K562 (cell line): ENCODE results near the gene WDR45B. TPM values are rescaled to one million over a fixed set of nuclear protein-coding genes. Genes with fewer than 3 reads are reported as not detected.

Experiments
- FOS ChIP-seq: IDR thresholded peaks from 3 replicates; pipeline ENCODE4 v1.6.1; 2011; ENCODE audit not compliant: insufficient read length; ENCODE audit errors: extremely low read depth
- GABPB2 ChIP-seq: fragments of 250-450 bp; sonication (Bioruptor Pico); conservative IDR thresholded peaks from 2 replicates; pipeline ENCODE4 v1.5.1; 2021; ENCODE audit warnings: mild to moderate bottlenecking
- HES1 ChIP-seq: fragments of 450-650 bp; IDR thresholded peaks from 2 replicates; pipeline ENCODE4 v1.6.1; 2016; ENCODE audit warnings: low read depth, mild to moderate bottlenecking, moderate library complexity
- KLF16 ChIP-seq: IDR thresholded peaks from 2 replicates; pipeline ENCODE4 v1.6.1; 2016; ENCODE audit warnings: antibody characterized with exemption
- NELFE ChIP-seq: IDR thresholded peaks from 2 replicates; pipeline ENCODE4 v1.6.1; 2011; ENCODE audit warnings: mild to moderate bottlenecking; ENCODE audit not compliant: insufficient read depth, insufficient read length
- PML ChIP-seq: IDR thresholded peaks from 2 replicates; pipeline ENCODE4 v1.6.1; 2012; ENCODE audit warnings: low read length, inconsistent platforms
- PYGO2 ChIP-seq: fragments of 450-650 bp; IDR thresholded peaks from 2 replicates; pipeline ENCODE4 v1.6.1; 2016; ENCODE audit warnings: mild to moderate bottlenecking, missing genetic modification characterization, moderate library complexity, missing compliant biosample characterization
- RAD21 ChIP-seq, 2 experiments: fragments of 250-450 bp in 1 of 2; fragments of 450-650 bp in 1 of 2; sonication (Bioruptor Pico) in 1 of 2; formaldehyde crosslinking in 1 of 2; IDR thresholded peaks in 1 of 2; conservative IDR thresholded peaks in 1 of 2; 2 replicates each; pipeline versions ENCODE4 v1.4.0 to v1.8.0; 2020 to 2022; ENCODE audit warnings: mild to moderate bottlenecking in 2 of 2, moderate library complexity in 1 of 2
- ZNF518B ChIP-seq: fragments of 250-450 bp; sonication (Bioruptor Pico); IDR thresholded peaks from 2 replicates; pipeline ENCODE4 v1.5.0; 2021; ENCODE audit warnings: mild to moderate bottlenecking, moderate library complexity
- ZNF586 ChIP-seq: fragments of 450-650 bp; formaldehyde crosslinking; conservative IDR thresholded peaks from 2 replicates; pipeline ENCODE4 v1.4.0; 2020; ENCODE audit warnings: mild to moderate bottlenecking, moderate library complexity
- polyA plus RNA-seq, 8 experiments: library from polyadenylated mRNA; depleted of rRNA in 4 of 8; stranded (reverse) in 5 of 8; unstranded in 3 of 8; fragments of >200 nt; fragmentation: Nextera tagmentation in 2 of 8; fragmentation: Illumina TruSeq in 1 of 8; extraction: Ambion mirVana in 2 of 8; extraction: Trizol in 1 of 8; gene quantifications; 2 replicates each; pipeline versions ENCODE4 v1.2.1 to v1.2.3, GENCODE V29; 2011 to 2014; ENCODE audit warnings: inconsistent platforms in 1 of 8, missing spikeins in 1 of 8
- total RNA-seq, 7 experiments: library from RNA; depleted of rRNA in 6 of 7; stranded (reverse); fragments of >200 nt in 6 of 7; fragmentation: Illumina TruSeq in 2 of 7; extraction: Trizol in 2 of 7; gene quantifications; 2 replicates each; pipeline versions ENCODE4 v1.2.1 to v1.2.3, GENCODE V29; 2011 to 2021; ENCODE audit warnings: low replicate concordance in 1 of 7
- TF ChIP-seq, protein P1 (sequence below): sonication (generic); formaldehyde crosslinking; IDR thresholded peaks from 2 replicates; pipeline ENCODE4 v1.8.0; 2022; ENCODE audit warnings: mild to moderate bottlenecking, missing genetic modification reagents
- TF ChIP-seq, protein P2 (sequence below): sonication (generic); formaldehyde crosslinking; IDR thresholded peaks from 2 replicates; pipeline ENCODE4 v1.8.0; 2022; ENCODE audit warnings: missing genetic modification reagents, mild to moderate bottlenecking, moderate library complexity, borderline replicate concordance
- TF ChIP-seq, protein P3 (sequence below): fragments of 450-650 bp; IDR thresholded peaks from 2 replicates; pipeline ENCODE4 v1.6.1; 2017; ENCODE audit warnings: antibody characterized with exemption, mild to moderate bottlenecking

WDR45B gene
- total and polyA plus RNA-seq, 9 of the 15 experiments (the other 6 are each of a cell fraction or from before 2014, with no cell fraction given) = 0.72 to 74.4 (median 35.9) TPM

DNA sequence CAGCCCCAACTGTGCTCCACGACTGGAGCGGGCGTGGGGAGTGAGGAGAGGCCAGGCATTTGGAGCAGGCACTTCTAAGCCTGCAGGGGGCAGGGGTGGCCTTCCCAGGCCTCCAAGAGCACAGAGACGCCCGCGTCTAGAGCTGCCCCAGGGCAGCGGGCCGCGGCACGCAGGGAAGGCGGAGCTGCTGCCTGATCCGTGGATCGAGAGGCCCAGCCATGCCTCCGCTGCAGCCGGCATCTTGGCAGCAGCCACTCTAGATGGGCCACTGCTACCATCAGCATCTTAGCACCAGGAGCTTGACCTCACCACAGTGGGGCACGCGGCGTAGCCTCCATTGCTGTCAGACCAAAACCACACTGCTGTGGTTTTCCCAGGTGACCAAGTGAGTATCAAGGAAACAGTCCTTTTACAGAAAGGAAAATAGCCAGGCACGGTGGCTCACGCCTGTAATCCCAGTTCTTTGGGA, 20.4 kb upstream of the WDR45B start (continued):
- TF ChIP-seq ZNF518B (CRISPR knock-in tag) = no peak
- no peak for TF ChIP-seq FOS
- TF ChIP-seq, protein P1, sequence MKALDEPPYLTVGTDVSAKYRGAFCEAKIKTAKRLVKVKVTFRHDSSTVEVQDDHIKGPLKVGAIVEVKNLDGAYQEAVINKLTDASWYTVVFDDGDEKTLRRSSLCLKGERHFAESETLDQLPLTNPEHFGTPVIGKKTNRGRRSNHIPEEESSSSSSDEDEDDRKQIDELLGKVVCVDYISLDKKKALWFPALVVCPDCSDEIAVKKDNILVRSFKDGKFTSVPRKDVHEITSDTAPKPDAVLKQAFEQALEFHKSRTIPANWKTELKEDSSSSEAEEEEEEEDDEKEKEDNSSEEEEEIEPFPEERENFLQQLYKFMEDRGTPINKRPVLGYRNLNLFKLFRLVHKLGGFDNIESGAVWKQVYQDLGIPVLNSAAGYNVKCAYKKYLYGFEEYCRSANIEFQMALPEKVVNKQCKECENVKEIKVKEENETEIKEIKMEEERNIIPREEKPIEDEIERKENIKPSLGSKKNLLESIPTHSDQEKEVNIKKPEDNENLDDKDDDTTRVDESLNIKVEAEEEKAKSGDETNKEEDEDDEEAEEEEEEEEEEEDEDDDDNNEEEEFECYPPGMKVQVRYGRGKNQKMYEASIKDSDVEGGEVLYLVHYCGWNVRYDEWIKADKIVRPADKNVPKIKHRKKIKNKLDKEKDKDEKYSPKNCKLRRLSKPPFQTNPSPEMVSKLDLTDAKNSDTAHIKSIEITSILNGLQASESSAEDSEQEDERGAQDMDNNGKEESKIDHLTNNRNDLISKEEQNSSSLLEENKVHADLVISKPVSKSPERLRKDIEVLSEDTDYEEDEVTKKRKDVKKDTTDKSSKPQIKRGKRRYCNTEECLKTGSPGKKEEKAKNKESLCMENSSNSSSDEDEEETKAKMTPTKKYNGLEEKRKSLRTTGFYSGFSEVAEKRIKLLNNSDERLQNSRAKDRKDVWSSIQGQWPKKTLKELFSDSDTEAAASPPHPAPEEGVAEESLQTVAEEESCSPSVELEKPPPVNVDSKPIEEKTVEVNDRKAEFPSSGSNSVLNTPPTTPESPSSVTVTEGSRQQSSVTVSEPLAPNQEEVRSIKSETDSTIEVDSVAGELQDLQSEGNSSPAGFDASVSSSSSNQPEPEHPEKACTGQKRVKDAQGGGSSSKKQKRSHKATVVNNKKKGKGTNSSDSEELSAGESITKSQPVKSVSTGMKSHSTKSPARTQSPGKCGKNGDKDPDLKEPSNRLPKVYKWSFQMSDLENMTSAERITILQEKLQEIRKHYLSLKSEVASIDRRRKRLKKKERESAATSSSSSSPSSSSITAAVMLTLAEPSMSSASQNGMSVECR = no peak
- no peak for TF ChIP-seq ZNF586
- TF ChIP-seq KLF16 = no peak
- TF ChIP-seq GABPB2 = no peak
- no peak for TF ChIP-seq PML
- TF ChIP-seq RAD21 (CRISPR knock-in tag; conservative IDR thresholded peaks at IDR 0.05 in 1 of 2, IDR thresholded peaks at IDR 0.05 in 1 of 2) = peak; percentile 57 to 78
- no peak for TF ChIP-seq HES1
- no peak for TF ChIP-seq PYGO2 (tag)
- TF ChIP-seq NELFE = no peak
- TF ChIP-seq, protein P2, sequence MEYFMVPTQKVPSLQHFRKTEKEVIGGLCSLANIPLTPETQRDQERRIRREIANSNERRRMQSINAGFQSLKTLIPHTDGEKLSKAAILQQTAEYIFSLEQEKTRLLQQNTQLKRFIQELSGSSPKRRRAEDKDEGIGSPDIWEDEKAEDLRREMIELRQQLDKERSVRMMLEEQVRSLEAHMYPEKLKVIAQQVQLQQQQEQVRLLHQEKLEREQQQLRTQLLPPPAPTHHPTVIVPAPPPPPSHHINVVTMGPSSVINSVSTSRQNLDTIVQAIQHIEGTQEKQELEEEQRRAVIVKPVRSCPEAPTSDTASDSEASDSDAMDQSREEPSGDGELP (CRISPR knock-in tag) = peak; percentile 49; the same call in 1 of the 2 replicates
- TF ChIP-seq, protein P3, sequence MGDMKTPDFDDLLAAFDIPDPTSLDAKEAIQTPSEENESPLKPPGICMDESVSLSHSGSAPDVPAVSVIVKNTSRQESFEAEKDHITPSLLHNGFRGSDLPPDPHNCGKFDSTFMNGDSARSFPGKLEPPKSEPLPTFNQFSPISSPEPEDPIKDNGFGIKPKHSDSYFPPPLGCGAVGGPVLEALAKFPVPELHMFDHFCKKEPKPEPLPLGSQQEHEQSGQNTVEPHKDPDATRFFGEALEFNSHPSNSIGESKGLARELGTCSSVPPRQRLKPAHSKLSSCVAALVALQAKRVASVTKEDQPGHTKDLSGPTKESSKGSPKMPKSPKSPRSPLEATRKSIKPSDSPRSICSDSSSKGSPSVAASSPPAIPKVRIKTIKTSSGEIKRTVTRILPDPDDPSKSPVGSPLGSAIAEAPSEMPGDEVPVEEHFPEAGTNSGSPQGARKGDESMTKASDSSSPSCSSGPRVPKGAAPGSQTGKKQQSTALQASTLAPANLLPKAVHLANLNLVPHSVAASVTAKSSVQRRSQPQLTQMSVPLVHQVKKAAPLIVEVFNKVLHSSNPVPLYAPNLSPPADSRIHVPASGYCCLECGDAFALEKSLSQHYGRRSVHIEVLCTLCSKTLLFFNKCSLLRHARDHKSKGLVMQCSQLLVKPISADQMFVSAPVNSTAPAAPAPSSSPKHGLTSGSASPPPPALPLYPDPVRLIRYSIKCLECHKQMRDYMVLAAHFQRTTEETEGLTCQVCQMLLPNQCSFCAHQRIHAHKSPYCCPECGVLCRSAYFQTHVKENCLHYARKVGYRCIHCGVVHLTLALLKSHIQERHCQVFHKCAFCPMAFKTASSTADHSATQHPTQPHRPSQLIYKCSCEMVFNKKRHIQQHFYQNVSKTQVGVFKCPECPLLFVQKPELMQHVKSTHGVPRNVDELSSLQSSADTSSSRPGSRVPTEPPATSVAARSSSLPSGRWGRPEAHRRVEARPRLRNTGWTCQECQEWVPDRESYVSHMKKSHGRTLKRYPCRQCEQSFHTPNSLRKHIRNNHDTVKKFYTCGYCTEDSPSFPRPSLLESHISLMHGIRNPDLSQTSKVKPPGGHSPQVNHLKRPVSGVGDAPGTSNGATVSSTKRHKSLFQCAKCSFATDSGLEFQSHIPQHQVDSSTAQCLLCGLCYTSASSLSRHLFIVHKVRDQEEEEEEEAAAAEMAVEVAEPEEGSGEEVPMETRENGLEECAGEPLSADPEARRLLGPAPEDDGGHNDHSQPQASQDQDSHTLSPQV = no peak
